Ishikawa (cell line): Measurements from ENCODE around the gene SLC16A8.

Experiments used
- CEBPB ChIP-seq: IDR thresholded peaks from 2 replicates; pipeline ENCODE4 v1.6.1; 2012
- CREB1 ChIP-seq: IDR thresholded peaks from 2 replicates; pipeline ENCODE4 v1.6.1; 2012; ENCODE audit warnings: low read depth
- FOXM1 ChIP-seq: IDR thresholded peaks from 2 replicates; pipeline ENCODE4 v1.6.1; 2012; ENCODE audit warnings: low read depth, borderline replicate concordance
- TAF1 ChIP-seq: IDR thresholded peaks from 2 replicates; pipeline ENCODE4 v1.6.1; 2012; ENCODE audit warnings: low read depth, mild to moderate bottlenecking
- ZBTB7A ChIP-seq: IDR thresholded peaks from 2 replicates; pipeline ENCODE4 v1.6.1; 2012; ENCODE audit warnings: low read depth
- TF ChIP-seq, protein P1 (sequence below): IDR thresholded peaks from 2 replicates; pipeline ENCODE4 v1.6.1; 2012
- TF ChIP-seq, protein P2 (sequence below): IDR thresholded peaks from 2 replicates; pipeline ENCODE4 v1.6.1; 2012

DNA sequence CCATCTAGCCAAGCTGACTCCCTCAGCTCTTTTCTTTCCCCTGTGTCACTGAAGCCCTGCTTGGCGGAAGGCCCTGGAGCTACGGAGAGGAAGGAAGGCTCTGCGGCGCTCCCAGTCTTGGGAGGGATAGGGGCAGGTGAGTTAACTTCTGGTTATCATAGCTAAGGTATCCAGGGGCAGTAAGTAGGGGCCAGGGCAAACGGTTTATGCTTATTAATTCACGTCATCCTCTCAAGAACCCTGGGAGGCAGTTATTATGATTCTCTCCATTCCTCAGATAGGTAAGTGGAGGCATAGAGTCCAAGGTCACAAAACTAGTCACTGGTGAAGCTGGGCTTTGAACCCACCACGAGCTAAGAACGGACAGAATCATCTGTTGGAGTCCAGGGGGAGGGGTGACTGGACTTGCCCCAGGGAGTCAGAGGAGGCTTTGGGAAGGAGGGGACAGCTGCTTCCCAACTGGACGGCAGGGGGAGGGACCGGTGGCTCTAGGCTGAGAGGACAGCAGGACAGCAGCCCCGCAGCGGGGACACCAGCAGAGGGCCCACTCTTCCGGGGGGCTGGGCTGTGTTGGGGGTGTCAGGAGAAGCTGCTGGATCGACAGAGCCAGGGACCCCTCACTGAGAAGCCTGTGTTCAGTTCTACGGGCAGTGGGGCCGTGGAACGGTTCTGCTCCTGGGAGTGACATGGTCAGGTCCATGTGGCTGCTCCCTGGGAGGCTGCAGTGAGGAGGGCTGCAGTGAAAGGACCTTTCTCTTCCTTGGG is 23.0 kb upstream of the SLC16A8 start:
- TF ChIP-seq CREB1 (no peak), TAF1 (no peak), FOXM1 (no peak), CEBPB (no peak), ZBTB7A (no peak)
- TF ChIP-seq, protein P1, sequence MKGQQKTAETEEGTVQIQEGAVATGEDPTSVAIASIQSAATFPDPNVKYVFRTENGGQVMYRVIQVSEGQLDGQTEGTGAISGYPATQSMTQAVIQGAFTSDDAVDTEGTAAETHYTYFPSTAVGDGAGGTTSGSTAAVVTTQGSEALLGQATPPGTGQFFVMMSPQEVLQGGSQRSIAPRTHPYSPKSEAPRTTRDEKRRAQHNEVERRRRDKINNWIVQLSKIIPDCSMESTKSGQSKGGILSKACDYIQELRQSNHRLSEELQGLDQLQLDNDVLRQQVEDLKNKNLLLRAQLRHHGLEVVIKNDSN = no peak
- TF ChIP-seq, protein P2, sequence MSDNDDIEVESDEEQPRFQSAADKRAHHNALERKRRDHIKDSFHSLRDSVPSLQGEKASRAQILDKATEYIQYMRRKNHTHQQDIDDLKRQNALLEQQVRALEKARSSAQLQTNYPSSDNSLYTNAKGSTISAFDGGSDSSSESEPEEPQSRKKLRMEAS = no peak
